ENCODE results near the gene ENKUR.

GRCh38 chr10:24952143-24952706, 63.7 kb downstream of the ENKUR start, which contains the start of gene PRTFDC1:
- TF ChIP-seq CTCF (IDR thresholded peaks at IDR 0.05; ENCODE audit: low read depth, low read length) = no peak
- TF ChIP-seq EZH2phosphoT487 (IDR thresholded peaks at IDR 0.05; ENCODE audit: low read depth) = no peak
